ENCODE data around the gene SLC9C1. TPM values are rescaled to one million over a fixed set of nuclear protein-coding genes. Genes with fewer than 3 reads are reported as not detected.
A peak's percentile ranks its signal among the peaks of the same experiment; 100 is the strongest.

The SLC9C1 gene
- total and polyA plus RNA-seq, 2 experiments from 2014 or later, result 0.03 TPM; not detected in 1

GRCh38 chr3:112297714-112298113 is 3.7 kb upstream of the SLC9C1 start:
- Histone ChIP-seq H3K4me3 (no peak overlapping the region), H3K9me3 (ENCODE audit: low read depth) (no peaks in the 10 kb centered on the region), H3K79me2 (no peaks in the 10 kb centered on the region), H2AFZ (no peak overlapping the region), H3K36me3 (replicated peaks; ENCODE audit: insufficient read depth, low read depth) (no peaks in the 10 kb centered on the region), H4K20me1 (ENCODE audit: insufficient read depth, poor library complexity, severe bottlenecking) (no peaks in the 10 kb centered on the region), H3K27ac (no peak overlapping the region), H3K4me2 (no peak overlapping the region), H3K4me1 (ENCODE audit: insufficient read depth) (peaks cover 7% of the 10 kb centered on the region), H3K9me2 (replicated peaks; ENCODE audit: insufficient read depth) (no peaks in the 10 kb centered on the region), H3K27me3 (no peaks in the 10 kb centered on the region)
- no peak for TF ChIP-seq EZH2phosphoT487 (IDR thresholded peaks at IDR 0.05; ENCODE audit: low read depth, severe bottlenecking, unreplicated experiment)
- TF ChIP-seq EZH2 (IDR thresholded peaks at IDR 0.05; ENCODE audit: borderline replicate concordance), result no peak
- DNase-seq (ENCODE audit: low spot score), result no peak

- WGBS (ENCODE audit: low lambda C conversion rate, missing lambda C conversion rate), result 88% methylated on average over 4 of the region's 4 CpGs
- Histone ChIP-seq H3K27ac (no peak overlapping the region), H3K4me2 (no peak overlapping the region), H3K9me3 (ENCODE audit: low read depth) (no peaks in the 10 kb centered on the region), H3K27me3 (no peaks in the 10 kb centered on the region), H3K4me3 (no peak overlapping the region), H4K20me1 (ENCODE audit: insufficient read depth, poor library complexity, severe bottlenecking) (no peaks in the 10 kb centered on the region), H3K79me2 (no peaks in the 10 kb centered on the region), H3K4me1 (ENCODE audit: insufficient read depth) (no peaks in the 10 kb centered on the region), H2AFZ (no peak overlapping the region), H3K36me3 (replicated peaks; ENCODE audit: insufficient read depth, low read depth) (no peaks in the 10 kb centered on the region), H3K9me2 (replicated peaks; ENCODE audit: insufficient read depth) (no peaks in the 10 kb centered on the region)
- DNase-seq (ENCODE audit: low spot score), result no peak
- TF ChIP-seq CTCF (IDR thresholded peaks at IDR 0.05; ENCODE audit: poor library complexity), result no peak
- no peak for TF ChIP-seq EZH2phosphoT487 (IDR thresholded peaks at IDR 0.05; ENCODE audit: low read depth, severe bottlenecking, unreplicated experiment)
- no peak for TF ChIP-seq EZH2 (IDR thresholded peaks at IDR 0.05; ENCODE audit: borderline replicate concordance)
These were observed 5.0 kb downstream of the SLC9C1 start for GRCh38 chr3:112289011-112289410.

- H3K27me3 ChIP-seq, result no peaks in the 10 kb centered on the region
- H4K20me1 ChIP-seq (ENCODE audit: insufficient read depth, poor library complexity, severe bottlenecking), result no peaks in the 10 kb centered on the region
- TF ChIP-seq EZH2phosphoT487 (IDR thresholded peaks at IDR 0.05; ENCODE audit: low read depth, severe bottlenecking, unreplicated experiment), result no peak
- TF ChIP-seq CTCF (IDR thresholded peaks at IDR 0.05; ENCODE audit: poor library complexity), result no peak
- TF ChIP-seq EZH2 (IDR thresholded peaks at IDR 0.05; ENCODE audit: borderline replicate concordance), result no peak
- no peak overlapping the region for H2AFZ ChIP-seq
- no peak overlapping the region for H3K27ac ChIP-seq
- H3K9me3 ChIP-seq (ENCODE audit: low read depth), result no peaks in the 10 kb centered on the region
- H3K79me2 ChIP-seq, result no peaks in the 10 kb centered on the region
- 63% methylated on average over 1 of the region's 1 CpG for WGBS (ENCODE audit: low lambda C conversion rate, missing lambda C conversion rate)
- no peak overlapping the region for H3K4me3 ChIP-seq
- no peaks in the 10 kb centered on the region for H3K36me3 ChIP-seq (replicated peaks; ENCODE audit: insufficient read depth, low read depth)
- peak overlapping the region; percentile 48 for H3K4me2 ChIP-seq
- DNase-seq (ENCODE audit: low spot score), result no peak
- H3K4me1 ChIP-seq (ENCODE audit: insufficient read depth), result peaks cover 5% of the 10 kb centered on the region
- no peaks in the 10 kb centered on the region for H3K9me2 ChIP-seq (replicated peaks; ENCODE audit: insufficient read depth)
These were observed 13.8 kb downstream of the SLC9C1 start for GRCh38 chr3:112280266-112280665.

- no peaks in the 10 kb centered on the region for H3K9me3 ChIP-seq (ENCODE audit: low read depth)
- H3K36me3 ChIP-seq (replicated peaks; ENCODE audit: insufficient read depth, low read depth), result no peaks in the 10 kb centered on the region
- no peaks in the 10 kb centered on the region for H4K20me1 ChIP-seq (ENCODE audit: insufficient read depth, poor library complexity, severe bottlenecking)
- TF ChIP-seq EZH2 (IDR thresholded peaks at IDR 0.05; ENCODE audit: borderline replicate concordance) (no peak), EZH2phosphoT487 (IDR thresholded peaks at IDR 0.05; ENCODE audit: low read depth, severe bottlenecking, unreplicated experiment) (no peak), CTCF (IDR thresholded peaks at IDR 0.05; ENCODE audit: poor library complexity) (no peak)
- 94% methylated on average over 2 of the region's 2 CpGs for WGBS (ENCODE audit: low lambda C conversion rate, missing lambda C conversion rate)
- no peaks in the 10 kb centered on the region for H3K4me1 ChIP-seq (ENCODE audit: insufficient read depth)
- DNase-seq (ENCODE audit: low spot score), result no peak
- no peaks in the 10 kb centered on the region for H3K27me3 ChIP-seq
- no peak overlapping the region for H3K4me3 ChIP-seq
- no peak overlapping the region for H3K27ac ChIP-seq
- H2AFZ ChIP-seq, result no peak overlapping the region
- H3K79me2 ChIP-seq, result no peaks in the 10 kb centered on the region
- no peaks in the 10 kb centered on the region for H3K9me2 ChIP-seq (replicated peaks; ENCODE audit: insufficient read depth)
- no peak overlapping the region for H3K4me2 ChIP-seq
These were observed 20.5 kb downstream of the SLC9C1 start for GRCh38 chr3:112273536-112273935.
